IMR-90 (cell line): ENCODE measurements around the gene RSRC1. TPM values are rescaled to one million over a fixed set of nuclear protein-coding genes. Genes with fewer than 3 reads are reported as not detected.

ENCODE experiments used
- ATAC-seq: fragments of 200-7000 bp; cut with Tn5 transposase; 2 replicates; pipeline ENCODE4 v1.9.1; 2020; ENCODE audit warnings: low read depth, mild to moderate bottlenecking, moderate library complexity
- BruUV-seq: library from RNA; stranded (reverse); fragments of 400-500 nt; replicated peaks from 2 replicates; lab custom pipeline; 2021; lab: Mats Ljungman, UMichigan
- CTCF ChIA-PET: fragments of 300-600 bp; formaldehyde crosslinking; extraction: SDS; loops from one replicate; lab custom pipeline; 2021; ENCODE audit warnings: antibody characterized with exemption; lab: Yijun Ruan, JAX
- POLR2A ChIA-PET: fragments of 300-600 bp; sonication (Branson Sonifier 250); formaldehyde crosslinking; loops from one replicate; lab custom pipeline; 2022; ENCODE audit warnings: antibody characterized with exemption; ENCODE audit not compliant: unreplicated experiment; lab: Charles Lee
- DNase-seq: peaks from one replicate; pipeline ENCODE4 v3.0.0; 2013
- H2AFZ ChIP-seq: replicated peaks from 2 replicates; pipeline ENCODE3; 2013; ENCODE audit warnings: low read length, mild to moderate bottlenecking; ENCODE audit not compliant: poor library complexity
- H2AK5ac ChIP-seq: 2 replicates; pipeline ENCODE4 v1.6.1; 2013; ENCODE audit warnings: low read depth, low read length, inconsistent platforms
- H2AK9ac ChIP-seq: replicated peaks from 2 replicates; pipeline ENCODE3; 2013; ENCODE audit warnings: mild to moderate bottlenecking, low read depth, low read length, moderate library complexity; ENCODE audit not compliant: poor library complexity
- H2BK120ac ChIP-seq: 2 replicates; pipeline ENCODE4 v1.6.1; 2013; ENCODE audit warnings: low read depth, low read length, inconsistent platforms
- H2BK15ac ChIP-seq: 3 replicates; pipeline ENCODE4 v1.6.1; 2013; ENCODE audit warnings: low read depth, low read length, inconsistent platforms
- H2BK20ac ChIP-seq: 2 replicates; pipeline ENCODE4 v1.6.1; 2013; ENCODE audit warnings: low read depth, mild to moderate bottlenecking, inconsistent platforms, low read length, moderate library complexity
- H2BK5ac ChIP-seq: 2 replicates; pipeline ENCODE4 v1.6.1; 2013; ENCODE audit warnings: mild to moderate bottlenecking, low read depth, low read length, inconsistent platforms; ENCODE audit not compliant: poor library complexity, severe bottlenecking
- H3K14ac ChIP-seq: replicated peaks from 2 replicates; pipeline ENCODE4 v1.6.1; 2013; ENCODE audit warnings: low read depth, low read length, inconsistent platforms
- H3K18ac ChIP-seq: 2 replicates; pipeline ENCODE4 v1.6.1; 2013; ENCODE audit warnings: low read depth, low read length, control low read depth
- H3K23ac ChIP-seq: 2 replicates; pipeline ENCODE4 v1.6.1; 2013; ENCODE audit warnings: low read depth, low read length, inconsistent platforms
- H3K27ac ChIP-seq: 2 replicates; pipeline ENCODE4 v1.5.1; 2013; ENCODE audit warnings: mild to moderate bottlenecking, control low read depth, low read length; ENCODE audit not compliant: insufficient read depth
- H3K27me3 ChIP-seq: 2 replicates; pipeline ENCODE4 v1.6.1; 2013; ENCODE audit warnings: low read length; ENCODE audit not compliant: control insufficient read depth, insufficient read depth
- H3K36me3 ChIP-seq: 2 replicates; pipeline ENCODE4 v1.6.1; 2013; ENCODE audit warnings: low read length, mixed read lengths; ENCODE audit not compliant: control insufficient read depth, insufficient read depth
- H3K4ac ChIP-seq: 2 replicates; pipeline ENCODE4 v1.6.1; 2013; ENCODE audit warnings: low read depth, low read length, inconsistent platforms
- H3K4me1 ChIP-seq: 2 replicates; pipeline ENCODE4 v1.6.1; 2013; ENCODE audit warnings: low read length, mixed read lengths; ENCODE audit not compliant: control insufficient read depth, insufficient read depth
- H3K4me2 ChIP-seq: 2 replicates; pipeline ENCODE4 v1.6.1; 2013; ENCODE audit warnings: low read depth, mild to moderate bottlenecking, control low read depth, low read length, moderate library complexity
- H3K4me3 ChIP-seq: 2 replicates; pipeline ENCODE4 v1.5.1; 2013; ENCODE audit warnings: low read depth, mild to moderate bottlenecking, control low read depth, low read length, moderate library complexity; ENCODE audit not compliant: insufficient read depth
- H3K56ac ChIP-seq: 2 replicates; pipeline ENCODE4 v1.6.1; 2013; ENCODE audit warnings: low read length, inconsistent platforms; ENCODE audit not compliant: insufficient read depth; ENCODE audit errors: extremely low read depth
- H3K79me1 ChIP-seq, 2 experiments: 2 replicates each; pipeline ENCODE4 v1.6.1; 2013; ENCODE audit warnings: low read length in 2 of 2, inconsistent platforms in 1 of 2, low read depth in 1 of 2
- H3K9ac ChIP-seq: 2 replicates; pipeline ENCODE4 v1.6.1; 2013; ENCODE audit warnings: low read depth, low read length, control low read depth
- H3K9me1 ChIP-seq: 2 replicates; pipeline ENCODE4 v1.6.1; 2013; ENCODE audit warnings: low read length, inconsistent platforms; ENCODE audit not compliant: insufficient read depth
- H3K9me3 ChIP-seq: 2 replicates; pipeline ENCODE4 v1.6.1; 2013; ENCODE audit warnings: low read length; ENCODE audit not compliant: control insufficient read depth, insufficient read depth
- H4K20me1 ChIP-seq: 2 replicates; pipeline ENCODE4 v1.6.1; 2013; ENCODE audit warnings: low read length, inconsistent platforms; ENCODE audit not compliant: insufficient read depth
- H4K5ac ChIP-seq: 2 replicates; pipeline ENCODE4 v1.6.1; 2013; ENCODE audit warnings: mild to moderate bottlenecking, low read depth, low read length, control low read depth
- H4K8ac ChIP-seq, 2 experiments: 2 replicates each; pipeline ENCODE4 v1.6.1; 2013; ENCODE audit warnings: low read depth in 2 of 2, low read length in 2 of 2, control low read depth in 1 of 2, inconsistent platforms in 1 of 2
- H4K91ac ChIP-seq: 2 replicates; pipeline ENCODE4 v1.6.1; 2013; ENCODE audit warnings: low read depth, low read length, inconsistent platforms; ENCODE audit not compliant: insufficient read depth
- BHLHE40 ChIP-seq: fragments of 150-350 bp; IDR thresholded peaks from 2 replicates; pipeline ENCODE4 v1.6.1; 2016; ENCODE audit warnings: mild to moderate bottlenecking, low read depth, low read length
- CEBPB ChIP-seq: IDR thresholded peaks from 2 replicates; pipeline ENCODE4 v1.6.1; 2012; ENCODE audit warnings: low read depth, low read length, improper control_type of control experiment
- CHD1 ChIP-seq: IDR thresholded peaks from 2 replicates; pipeline ENCODE4 v1.6.1; 2012; ENCODE audit warnings: low read depth, low read length, improper control_type of control experiment
- ELK1 ChIP-seq: fragments of 150-350 bp; IDR thresholded peaks from 2 replicates; pipeline ENCODE4 v1.6.1; 2016; ENCODE audit warnings: low read depth, mild to moderate bottlenecking, low read length, moderate library complexity, borderline replicate concordance
- FOS ChIP-seq: fragments of 150-350 bp; IDR thresholded peaks from 2 replicates; pipeline ENCODE4 v1.6.1; 2016; ENCODE audit warnings: low read depth, low read length
- MAZ ChIP-seq: IDR thresholded peaks from 2 replicates; pipeline ENCODE4 v1.6.1; 2012; ENCODE audit warnings: low read depth, mild to moderate bottlenecking, low read length, improper control_type of control experiment, moderate library complexity, borderline replicate concordance
- MXI1 ChIP-seq: IDR thresholded peaks from 2 replicates; pipeline ENCODE4 v1.6.1; 2012; ENCODE audit warnings: low read depth, mild to moderate bottlenecking, low read length, moderate library complexity, borderline replicate concordance
- NFE2L2 ChIP-seq: fragments of 150-350 bp; IDR thresholded peaks from 2 replicates; pipeline ENCODE4 v1.6.1; 2016; ENCODE audit warnings: low read depth, mild to moderate bottlenecking, low read length
- RAD21 ChIP-seq: IDR thresholded peaks from 2 replicates; pipeline ENCODE4 v1.6.1; 2012; ENCODE audit warnings: low read length, improper control_type of control experiment
- RCOR1 ChIP-seq: IDR thresholded peaks from 2 replicates; pipeline ENCODE4 v1.6.1; 2012; ENCODE audit warnings: mild to moderate bottlenecking, low read length, improper control_type of control experiment; ENCODE audit not compliant: insufficient replicate concordance
- RFX5 ChIP-seq: IDR thresholded peaks from 2 replicates; pipeline ENCODE4 v1.8.0; 2012; ENCODE audit warnings: low read depth, mild to moderate bottlenecking, low read length, moderate library complexity
- SMC3 ChIP-seq: fragments of 150-350 bp; IDR thresholded peaks from 2 replicates; pipeline ENCODE4 v1.6.1; 2016; ENCODE audit warnings: low read depth, mild to moderate bottlenecking, antibody characterized with exemption, low read length, moderate library complexity
- USF2 ChIP-seq: fragments of 150-350 bp; IDR thresholded peaks from 2 replicates; pipeline ENCODE4 v1.6.1; 2017; ENCODE audit warnings: mild to moderate bottlenecking, antibody characterized with exemption, low read length, low read depth
- WGBS, 2 experiments: methylation state at CpG; one replicate each; pipeline versions ENCODE4 v1.1.5 to v1.1.7; 2013; ENCODE audit warnings: missing lambda C conversion rate in 2 of 2; ENCODE audit not compliant: insufficient read length in 1 of 2; ENCODE audit errors: extremely low coverage in 2 of 2; 5-methylcytosine and 5-hydroxymethylcytosine counted together
- dilution Hi-C: fragments of 300-500 bp; cut with HindIII; formaldehyde crosslinking; loops from one replicate; pipeline ENCODE4 v1.14.3; 2018; ENCODE audit warnings: low sequenced_read_pairs; ENCODE audit not compliant: unreplicated experiment
- in situ Hi-C: fragments of 300-500 bp; cut with MboI; formaldehyde crosslinking; loops from 3 replicates; pipeline ENCODE4 v1.14.3; 2019; ENCODE audit warnings: low sequenced_read_pairs, inconsistent platforms, mixed read lengths
- intact Hi-C: fragments of 100-400 bp; cut with micrococcal nuclease; formaldehyde crosslinking; loops from 2 replicates; pipeline ENCODE4 v1.10.0; 2022
- polyA plus RNA-seq, 3 experiments: library from polyadenylated mRNA; depleted of rRNA; stranded (reverse); fragments of >200 nt; gene quantifications; 2 replicates each; pipeline ENCODE4 v1.2.3, GENCODE V29; 2012; ENCODE audit warnings: low replicate concordance in 1 of 3
- total RNA-seq: library from RNA; depleted of rRNA; stranded (reverse); fragments of >200 nt; gene quantifications from 2 replicates; pipeline ENCODE4 v1.2.3, GENCODE V29; 2012

The RSRC1 gene
- total and polyA plus RNA-seq, 2 of the 4 experiments (the other 2 are of a cell fraction) = 3.8 to 41.8 TPM

DNA sequence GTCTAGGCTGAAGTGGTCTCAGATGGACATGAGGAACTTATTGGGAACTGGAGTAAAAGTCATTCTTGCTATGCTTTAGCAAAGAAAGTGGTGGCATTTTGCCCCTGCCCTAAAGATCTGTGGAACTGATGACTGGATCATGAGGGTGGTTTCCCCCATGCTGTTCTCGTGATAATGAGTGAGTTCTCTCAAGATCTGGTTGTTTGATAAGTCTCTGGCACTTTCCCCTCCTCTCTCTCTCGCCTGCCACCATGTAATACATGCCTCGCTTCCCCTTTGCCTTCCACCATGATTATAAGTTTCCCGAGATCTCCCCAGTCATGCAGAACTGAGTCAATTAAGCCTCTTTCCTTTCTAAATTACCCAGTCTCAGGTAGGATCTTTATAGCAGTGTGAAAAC is 449.6 kb downstream of the RSRC1 start:
- H3K27me3 ChIP-seq = no peaks in the 10 kb centered on the region
- no CpG with 5 or more reads among the region's 4 CpGs for WGBS, 2 experiments
- H3K9me1 ChIP-seq = no peaks in the 10 kb centered on the region
- no peak overlapping the region for H3K4me2 ChIP-seq
- H3K79me1 ChIP-seq = no peaks in the 10 kb centered on the region
- no peak overlapping the region for H3K56ac ChIP-seq
- H3K9me3 ChIP-seq = no peaks in the 10 kb centered on the region
- TF ChIP-seq BHLHE40 (no peak), CEBPB (no peak), RFX5 (no peak), RCOR1 (no peak), MAZ (no peak), RAD21 (no peak), USF2 (no peak), NFE2L2 (no peak), CHD1 (no peak), ELK1 (no peak), MXI1 (no peak), SMC3 (no peak), FOS (no peak)
- no peak for ATAC-seq
- H4K91ac ChIP-seq = no peak overlapping the region
- no peaks in the 10 kb centered on the region for H3K36me3 ChIP-seq
- no peak overlapping the region for H3K9ac ChIP-seq
- no peak overlapping the region for H3K4ac ChIP-seq
- no peak overlapping the region for H3K4me3 ChIP-seq
- no peak overlapping the region for H2AK9ac ChIP-seq
- H2BK5ac ChIP-seq = no peak overlapping the region
- in situ Hi-C loops (no loop called here), intact Hi-C loops (no loop called here), dilution Hi-C loops (no loop called here)
- no peak for DNase-seq
- BruUV-seq = no TSS peak
- no peak overlapping the region for H3K27ac ChIP-seq
- ChIA-PET POLR2A (no interaction called here), CTCF (no interaction called here)
- H3K4me1 ChIP-seq = 0 out of 2 replicates have a peak, but pooled peaks cover 2% of the 10 kb centered on the region
- H2AK5ac ChIP-seq = no peak overlapping the region
- H3K23ac ChIP-seq = no peak overlapping the region
- H4K5ac ChIP-seq = no peak overlapping the region
- H3K18ac ChIP-seq = no peak overlapping the region
- H2AFZ ChIP-seq = no peak overlapping the region
- no peak overlapping the region for H3K14ac ChIP-seq
- no peak overlapping the region for H4K8ac ChIP-seq
- no peak overlapping the region for H2BK20ac ChIP-seq
- no peak overlapping the region for H2BK120ac ChIP-seq
- H4K20me1 ChIP-seq = no peaks in the 10 kb centered on the region
- H2BK15ac ChIP-seq = no peak overlapping the region
